Vagina (tissue), 2 donors: ENCODE data around the gene DBH.

Experiments
- POLR2A ChIP-seq, 2 donors: fragments of 450-650 bp; IDR thresholded peaks; one replicate each; pipeline ENCODE4 v1.6.1; 2017; ENCODE audit warnings: antibody characterized with exemption in 2 of 2, mild to moderate bottlenecking in 2 of 2, moderate library complexity in 2 of 2
- TF ChIP-seq, protein P1 (sequence below), 3 experiments: fragments of 450-650 bp in 2 of 3; fragments of 200-600 bp in 1 of 3; sonication (generic) in 1 of 3; IDR thresholded peaks; one replicate each; pipeline ENCODE4 v1.5.1; 2017 to 2019; ENCODE audit warnings: antibody characterized with exemption in 3 of 3, mild to moderate bottlenecking in 2 of 3, moderate library complexity in 2 of 3

DNA sequence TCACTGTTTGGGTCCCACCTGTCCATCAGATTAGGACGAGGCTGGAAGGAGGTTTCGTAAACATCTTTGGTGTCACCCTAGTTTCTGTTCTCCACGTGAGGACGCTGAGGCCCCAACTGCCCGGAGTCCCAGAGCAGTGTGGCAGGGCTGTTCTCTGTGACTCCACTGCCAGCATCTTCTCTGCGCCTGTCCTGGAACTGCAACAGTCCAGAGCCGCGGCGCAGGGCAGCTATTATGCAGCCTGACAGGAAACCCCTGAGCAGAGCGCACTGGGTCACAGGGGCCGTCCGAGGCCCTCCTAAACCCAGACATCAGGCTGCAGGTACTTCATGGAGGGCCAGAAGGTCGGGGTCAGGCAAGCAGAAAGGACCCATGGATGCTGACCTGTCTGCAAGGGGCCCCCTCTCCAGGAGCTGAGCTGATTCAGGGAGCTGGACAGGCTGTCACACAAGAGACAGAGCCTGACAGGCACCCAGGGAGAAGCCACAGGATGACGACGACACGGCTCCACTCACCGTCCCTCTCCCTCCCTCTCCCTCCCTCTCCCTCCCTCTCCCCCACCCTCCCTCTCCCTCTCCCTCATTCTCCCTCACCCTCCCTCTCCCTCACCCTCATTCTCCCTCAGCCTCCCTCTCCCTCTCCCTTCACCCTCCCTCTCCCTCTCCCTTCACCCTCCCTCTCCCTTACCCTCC, 31.7 kb downstream of the DBH start:
- TF ChIP-seq, protein P1, sequence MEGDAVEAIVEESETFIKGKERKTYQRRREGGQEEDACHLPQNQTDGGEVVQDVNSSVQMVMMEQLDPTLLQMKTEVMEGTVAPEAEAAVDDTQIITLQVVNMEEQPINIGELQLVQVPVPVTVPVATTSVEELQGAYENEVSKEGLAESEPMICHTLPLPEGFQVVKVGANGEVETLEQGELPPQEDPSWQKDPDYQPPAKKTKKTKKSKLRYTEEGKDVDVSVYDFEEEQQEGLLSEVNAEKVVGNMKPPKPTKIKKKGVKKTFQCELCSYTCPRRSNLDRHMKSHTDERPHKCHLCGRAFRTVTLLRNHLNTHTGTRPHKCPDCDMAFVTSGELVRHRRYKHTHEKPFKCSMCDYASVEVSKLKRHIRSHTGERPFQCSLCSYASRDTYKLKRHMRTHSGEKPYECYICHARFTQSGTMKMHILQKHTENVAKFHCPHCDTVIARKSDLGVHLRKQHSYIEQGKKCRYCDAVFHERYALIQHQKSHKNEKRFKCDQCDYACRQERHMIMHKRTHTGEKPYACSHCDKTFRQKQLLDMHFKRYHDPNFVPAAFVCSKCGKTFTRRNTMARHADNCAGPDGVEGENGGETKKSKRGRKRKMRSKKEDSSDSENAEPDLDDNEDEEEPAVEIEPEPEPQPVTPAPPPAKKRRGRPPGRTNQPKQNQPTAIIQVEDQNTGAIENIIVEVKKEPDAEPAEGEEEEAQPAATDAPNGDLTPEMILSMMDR (IDR thresholded peaks at IDR 0.05) = no peak
- no peak for TF ChIP-seq POLR2A (IDR thresholded peaks at IDR 0.05)
